ENCODE results near the gene DAW1. TPM values are rescaled to one million over a fixed set of nuclear protein-coding genes. Genes with fewer than 3 reads are reported as not detected.

Gene DAW1
- total and polyA plus RNA-seq, 2 of the 13 experiments (the other 11 are each of a cell fraction or from before 2014, with no cell fraction given): not detected

GRCh38 chr2:227822416-227823003, 48.9 kb upstream of the DAW1 start (continued):
- TF ChIP-seq TFAP4 (IDR thresholded peaks at IDR 0.05; ENCODE audit: borderline replicate concordance, low read depth) (no peak), SOX6 (IDR thresholded peaks at IDR 0.05) (no peak), SOX6 (CRISPR knock-in tag; IDR thresholded peaks at IDR 0.05) (no peak), EP300 (IDR thresholded peaks at IDR 0.05; ENCODE audit: low read depth in 2 of 2, low read length in 2 of 2) (peak in 1 of 2 experiments; percentile 22; a peak in 1 of 4 replicates), EP300 (CRISPR knock-in tag; IDR thresholded peaks at IDR 0.05; ENCODE audit: borderline replicate concordance) (no peak), ZNF704 (CRISPR knock-in tag; IDR thresholded peaks at IDR 0.05; ENCODE audit: borderline replicate concordance) (no peak), PLRG1 (conservative IDR thresholded peaks at IDR 0.05) (no peak), ZNF841 (CRISPR knock-in tag; IDR thresholded peaks at IDR 0.05; ENCODE audit: borderline replicate concordance) (no peak), ZMAT5 (CRISPR knock-in tag; IDR thresholded peaks at IDR 0.05; ENCODE audit: borderline replicate concordance, low read depth) (no peak), HMG20A (CRISPR knock-in tag; IDR thresholded peaks at IDR 0.05; ENCODE audit: borderline replicate concordance) (no peak), ZBTB1 (CRISPR knock-in tag; IDR thresholded peaks at IDR 0.05; ENCODE audit: borderline replicate concordance) (no peak), GABPB1 (CRISPR knock-in tag; IDR thresholded peaks at IDR 0.05) (no peak), TEAD3 (CRISPR knock-in tag; optimal IDR thresholded peaks at IDR 0.05; ENCODE audit: borderline replicate concordance) (peak; percentile 28), CREB3 (CRISPR knock-in tag; IDR thresholded peaks at IDR 0.05) (no peak), ZNF775 (CRISPR knock-in tag; IDR thresholded peaks at IDR 0.05; ENCODE audit: borderline replicate concordance) (no peak), ZFP91 (CRISPR knock-in tag; IDR thresholded peaks at IDR 0.05; ENCODE audit: borderline replicate concordance) (no peak)

Data from HepG2 (cell line).